Endothelial cell of umbilical vein (primary cell): ENCODE measurements around the gene CABYR. TPM values are rescaled to one million over a fixed set of nuclear protein-coding genes. Genes with fewer than 3 reads are reported as not detected.

Experiments
- BruUV-seq: library from RNA; stranded (reverse); fragments of 400-500 nt; replicated peaks from 2 replicates; lab custom pipeline; 2021; lab: Mats Ljungman, UMichigan
- CTCF ChIA-PET: fragments of 300-600, 350-600 bp; sonication (Branson Sonifier 250); formaldehyde crosslinking; loops from one replicate; lab custom pipeline; 2021; ENCODE audit warnings: antibody characterized with exemption, inconsistent platforms; lab: Charles Lee
- POLR2A ChIA-PET: fragments of 300-600, 350-600 bp; sonication (Branson Sonifier 250); formaldehyde crosslinking; loops from one replicate; lab custom pipeline; 2021; ENCODE audit warnings: antibody characterized with exemption, inconsistent platforms; lab: Charles Lee
- DNase-seq: peaks from one replicate; pipeline ENCODE4 v3.0.0-alpha.2; 2011; ENCODE audit warnings: low read depth, low spot score
- FAIRE-seq: peaks from 2 replicates; lab custom pipeline; 2011; peaks lifted over from hg19 to GRCh38; lab: Jason Lieb, UNC
- H2AFZ ChIP-seq: 2 replicates; pipeline ENCODE4 v1.6.0; 2012; ENCODE audit warnings: low read depth, low read length, control low read depth, inconsistent platforms
- H3K27ac ChIP-seq: 2 replicates; pipeline ENCODE4 v1.5.1; 2011; ENCODE audit warnings: low read depth, mild to moderate bottlenecking, control low read depth, low read length, moderate library complexity; ENCODE audit not compliant: insufficient read depth
- H3K27me3 ChIP-seq, 2 experiments: 2 replicates each; pipeline versions ENCODE4 v1.6.0 to v1.6.1; 2011; ENCODE audit warnings: low read length in 2 of 2, mixed read lengths in 1 of 2; ENCODE audit not compliant: control insufficient read depth in 2 of 2, insufficient read depth in 2 of 2
- H3K36me3 ChIP-seq, 2 experiments: 2 replicates in 1 of 2; 3 replicates in 1 of 2; pipeline ENCODE4 v1.5.1; 2011; ENCODE audit warnings: low read length in 2 of 2, mild to moderate bottlenecking in 1 of 2, moderate library complexity in 1 of 2; ENCODE audit not compliant: control insufficient read depth in 2 of 2, insufficient read depth in 2 of 2; ENCODE audit errors: extremely low read depth in 1 of 2
- H3K4me1 ChIP-seq: 3 replicates; pipeline ENCODE4 v1.5.1; 2011; ENCODE audit warnings: mild to moderate bottlenecking, low read length; ENCODE audit not compliant: control insufficient read depth, insufficient read depth; ENCODE audit errors: extremely low read depth
- H3K4me2 ChIP-seq: 2 replicates; pipeline ENCODE4 v1.6.1; 2011; ENCODE audit warnings: low read length, control low read depth, mixed read lengths; ENCODE audit not compliant: insufficient read depth
- H3K4me3 ChIP-seq, 3 experiments: fragments of 200-600 bp in 1 of 3; sonication (generic), shearing (Covaris generic) in 1 of 3; replicated peaks in 1 of 3; 2 replicates each; pipeline ENCODE4 v1.5.1; 2011 to 2016; ENCODE audit warnings: control low read depth in 3 of 3, low read length in 3 of 3, mild to moderate bottlenecking in 2 of 3, inconsistent platforms in 1 of 3, low read depth in 1 of 3, moderate library complexity in 1 of 3; ENCODE audit not compliant: insufficient read depth in 1 of 3
- H3K79me2 ChIP-seq: 2 replicates; pipeline ENCODE4 v1.6.0; 2012; ENCODE audit warnings: low read length, inconsistent platforms; ENCODE audit not compliant: control insufficient read depth, insufficient read depth
- H3K9ac ChIP-seq: replicated peaks from 2 replicates; pipeline ENCODE3; 2011; ENCODE audit warnings: low read length, control low read depth; ENCODE audit not compliant: insufficient read depth; ENCODE audit errors: extremely low read depth
- H3K9me1 ChIP-seq: replicated peaks from 3 replicates; pipeline ENCODE4 v1.6.0; 2011; ENCODE audit warnings: mild to moderate bottlenecking, low read length; ENCODE audit not compliant: control insufficient read depth, insufficient read depth; ENCODE audit errors: extremely low read depth
- H3K9me3 ChIP-seq: replicated peaks from 2 replicates; pipeline ENCODE4 v1.5.1; 2012; ENCODE audit warnings: low read length, inconsistent platforms; ENCODE audit not compliant: control insufficient read depth, insufficient read depth
- H4K20me1 ChIP-seq: replicated peaks from 2 replicates; pipeline ENCODE3; 2011; ENCODE audit warnings: mild to moderate bottlenecking, low read length; ENCODE audit not compliant: control insufficient read depth, insufficient read depth; ENCODE audit errors: extremely low read depth
- CTCF ChIP-seq, 2 donors: IDR thresholded peaks; 1 replicate in 1 of 2; 2 replicates in 1 of 2; pipeline ENCODE4 v1.5.1; 2011; ENCODE audit warnings: low read length in 2 of 2, mild to moderate bottlenecking in 2 of 2, moderate library complexity in 2 of 2, control low read depth in 1 of 2, inconsistent platforms in 1 of 2, low read depth in 1 of 2; ENCODE audit not compliant: insufficient read depth in 1 of 2; ENCODE audit errors: extremely low read depth in 1 of 2
- EZH2 ChIP-seq: IDR thresholded peaks from 2 replicates; pipeline ENCODE4 v1.6.1; 2012; ENCODE audit warnings: borderline replicate concordance, low read depth, mild to moderate bottlenecking, moderate library complexity, low read length, inconsistent platforms; ENCODE audit not compliant: severe bottlenecking
- FOS ChIP-seq: IDR thresholded peaks from 2 replicates; pipeline ENCODE4 v1.6.1; 2011; ENCODE audit warnings: mild to moderate bottlenecking, low read length, moderate library complexity, borderline replicate concordance; ENCODE audit not compliant: insufficient read depth
- GATA2 ChIP-seq: IDR thresholded peaks from 2 replicates; pipeline ENCODE4 v1.7.0; 2011; ENCODE audit warnings: low read depth, mild to moderate bottlenecking, moderate library complexity, mixed read lengths, low read length; ENCODE audit not compliant: insufficient read length, insufficient read depth
- JUN ChIP-seq: IDR thresholded peaks from 2 replicates; pipeline ENCODE4 v1.6.1; 2011; ENCODE audit warnings: borderline replicate concordance, low read depth; ENCODE audit not compliant: insufficient read length, insufficient read depth
- MAX ChIP-seq: IDR thresholded peaks from 2 replicates; pipeline ENCODE4 v1.6.1; 2011; ENCODE audit not compliant: insufficient read depth, insufficient read length
- MYC ChIP-seq: IDR thresholded peaks from one replicate; pipeline ENCODE4 v1.6.1; 2011; ENCODE audit warnings: mild to moderate bottlenecking, low read depth, low read length
- POLR2A ChIP-seq: IDR thresholded peaks from 2 replicates; pipeline ENCODE4 v1.6.1; 2012; ENCODE audit warnings: low read depth, mild to moderate bottlenecking, control low read depth, low read length
- POLR2AphosphoS5 ChIP-seq: IDR thresholded peaks from 2 replicates; pipeline ENCODE4 v1.6.1; 2012; ENCODE audit warnings: low read depth, mild to moderate bottlenecking, control low read depth, low read length, moderate library complexity; ENCODE audit not compliant: insufficient read depth
- dilution Hi-C: fragments of 300-500 bp; cut with MboI; formaldehyde crosslinking; loops from one replicate; pipeline ENCODE4 v1.15.0; 2019; ENCODE audit warnings: low sequenced_read_pairs; ENCODE audit not compliant: extremely low pct_ligation_motif_present
- intact Hi-C: fragments of 100-400 bp; cut with micrococcal nuclease; formaldehyde crosslinking; loops from one replicate; pipeline ENCODE4 v1.10.0; 2022
- polyA plus RNA-seq, 4 experiments: library from polyadenylated mRNA; depleted of rRNA in 3 of 4; stranded (reverse) in 3 of 4; unstranded in 1 of 4; fragments of >200 nt; gene quantifications; 2 replicates each; pipeline versions ENCODE4 v1.2.1 to v1.2.3, GENCODE V29; 2011 to 2012; ENCODE audit warnings: missing spikeins in 1 of 4
- total RNA-seq: library from RNA; stranded (reverse); gene quantifications from 2 replicates; pipeline ENCODE4 v1.2.3, GENCODE V29; 2021

The CABYR gene
- total and polyA plus RNA-seq, 2 donors (not counting 3 experiments of a cell fraction or from before 2014, with no cell fraction given): 3.9 to 8.9 TPM

- dilution Hi-C loops: no loop called here
- CTCF ChIA-PET: no interaction called here
Observed at GRCh38 chr18:24195296-24196053, 56.6 kb downstream of the CABYR start.

More at GRCh38 chr18:24195296-24196053, 56.6 kb downstream of the CABYR start:
- DNase-seq: no peak
- Histone ChIP-seq H3K4me1 (no peaks in the 10 kb centered on the region), H2AFZ (no peak overlapping the region), H3K9me3 (no peaks in the 10 kb centered on the region), H3K27ac (no peak overlapping the region), H4K20me1 (no peaks in the 10 kb centered on the region), H3K27me3 (no peaks in the 10 kb centered on the region), H3K9me1 (no peaks in the 10 kb centered on the region), H3K9ac (no peak overlapping the region), H3K36me3 (no peaks in the 10 kb centered on the region), H3K79me2 (no peaks in the 10 kb centered on the region), H3K4me3 (no peak overlapping the region), H3K4me2 (no peak overlapping the region)
- POLR2A ChIA-PET: no interaction called here
- no peak for FAIRE-seq
- no peak for TF ChIP-seq MAX
- TF ChIP-seq POLR2A: no peak
- no peak for TF ChIP-seq JUN
- TF ChIP-seq FOS: no peak
- no peak for TF ChIP-seq CTCF (IDR thresholded peaks at IDR 0.05; ENCODE audit: extremely low read depth in 1 of 2, insufficient read depth in 1 of 2, low read depth in 1 of 2, low read length in 2 of 2)
- TF ChIP-seq EZH2: no peak
- no peak for TF ChIP-seq MYC
- TF ChIP-seq GATA2: no peak
- no peak for TF ChIP-seq POLR2AphosphoS5
- BruUV-seq: no TSS peak
- intact Hi-C loops: no loop called here
